Prostate gland (tissue), 2 donors: ENCODE results near the gene CD58. TPM values are rescaled to one million over a fixed set of nuclear protein-coding genes. Genes with fewer than 3 reads are reported as not detected.
"Not testable (repeated sequence)": the region's sequence is repeated elsewhere in the genome, so short reads cannot be mapped to it uniquely, and the experiment has no call there.

ENCODE experiments used
- DNase-seq: peaks from one replicate; pipeline ENCODE4 v3.0.0-alpha.2; 2019; ENCODE audit warnings: low spot score
- H3K27ac ChIP-seq, 2 donors: fragments of 200-600 bp; sonication (generic); 2 replicates each; pipeline ENCODE4 v1.5.1; 2017 to 2019
- H3K27me3 ChIP-seq: fragments of 200-600 bp; sonication (generic); replicated peaks from 2 replicates; pipeline ENCODE4 v1.5.1; 2019; ENCODE audit not compliant: insufficient read depth
- H3K36me3 ChIP-seq, 2 donors: fragments of 200-600 bp; sonication (generic); 1 replicate in 1 of 2; 2 replicates in 1 of 2; pipeline versions ENCODE4 v1.5.1 to v1.8.1; 2017 to 2019
- H3K4me1 ChIP-seq: fragments of 200-600 bp; sonication (generic); replicated peaks from 2 replicates; pipeline ENCODE4 v1.5.1; 2019
- H3K4me3 ChIP-seq, 2 donors: fragments of 200-600 bp; sonication (generic); 2 replicates each; pipeline ENCODE4 v1.5.1; 2017 to 2019
- H3K9me3 ChIP-seq: fragments of 200-600 bp; sonication (generic); 2 replicates; pipeline ENCODE4 v1.5.1; 2017
- POLR2A ChIP-seq: fragments of 450-650 bp; IDR thresholded peaks from one replicate; pipeline ENCODE4 v1.6.1; 2016; ENCODE audit warnings: antibody characterized with exemption, mild to moderate bottlenecking
- POLR2AphosphoS5 ChIP-seq: sonication (generic); formaldehyde crosslinking; IDR thresholded peaks from one replicate; pipeline ENCODE4 v1.6.1; 2017; ENCODE audit warnings: antibody characterized with exemption
- WGBS: methylation state at CpG from one replicate; pipeline ENCODE4 v1.1.5; 2018; 5-methylcytosine and 5-hydroxymethylcytosine counted together
- intact Hi-C: fragments of 100-400 bp; cut with DNase I; formaldehyde crosslinking; loops from one replicate; pipeline ENCODE4 v1.14.2; 2022
- total RNA-seq, 2 donors: library from RNA; depleted of rRNA; stranded (reverse); fragments of >200 nt; gene quantifications; one replicate each; pipeline ENCODE4 v1.1.0, GENCODE V29; 2016
- TF ChIP-seq, protein P1 (sequence below), 4 experiments: fragments of 200-600 bp in 2 of 4; fragments of 450-650 bp in 2 of 4; sonication (generic) in 2 of 4; IDR thresholded peaks; 1 replicate in 3 of 4; 2 replicates in 1 of 4; pipeline ENCODE4 v1.5.1; 2016 to 2019; ENCODE audit warnings: antibody characterized with exemption in 4 of 4, mild to moderate bottlenecking in 2 of 4, moderate library complexity in 2 of 4

The CD58 gene
- 10 to 100 TPM; 10.4 to 13.7 TPM for total RNA-seq

- no peaks in the 10 kb centered on the region for H3K27me3 ChIP-seq
- H3K9me3 ChIP-seq, result no peaks in the 10 kb centered on the region
- H3K4me1 ChIP-seq, result no peaks in the 10 kb centered on the region
- peak within 1 kb of the TSS; percentile 94 to 97 for H3K27ac ChIP-seq
- TF ChIP-seq POLR2A (peak; percentile 82), POLR2AphosphoS5 (peak; percentile 23)
- TF ChIP-seq, protein P1, sequence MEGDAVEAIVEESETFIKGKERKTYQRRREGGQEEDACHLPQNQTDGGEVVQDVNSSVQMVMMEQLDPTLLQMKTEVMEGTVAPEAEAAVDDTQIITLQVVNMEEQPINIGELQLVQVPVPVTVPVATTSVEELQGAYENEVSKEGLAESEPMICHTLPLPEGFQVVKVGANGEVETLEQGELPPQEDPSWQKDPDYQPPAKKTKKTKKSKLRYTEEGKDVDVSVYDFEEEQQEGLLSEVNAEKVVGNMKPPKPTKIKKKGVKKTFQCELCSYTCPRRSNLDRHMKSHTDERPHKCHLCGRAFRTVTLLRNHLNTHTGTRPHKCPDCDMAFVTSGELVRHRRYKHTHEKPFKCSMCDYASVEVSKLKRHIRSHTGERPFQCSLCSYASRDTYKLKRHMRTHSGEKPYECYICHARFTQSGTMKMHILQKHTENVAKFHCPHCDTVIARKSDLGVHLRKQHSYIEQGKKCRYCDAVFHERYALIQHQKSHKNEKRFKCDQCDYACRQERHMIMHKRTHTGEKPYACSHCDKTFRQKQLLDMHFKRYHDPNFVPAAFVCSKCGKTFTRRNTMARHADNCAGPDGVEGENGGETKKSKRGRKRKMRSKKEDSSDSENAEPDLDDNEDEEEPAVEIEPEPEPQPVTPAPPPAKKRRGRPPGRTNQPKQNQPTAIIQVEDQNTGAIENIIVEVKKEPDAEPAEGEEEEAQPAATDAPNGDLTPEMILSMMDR (IDR thresholded peaks at IDR 0.05), result peak in 3 of 4 experiments; percentile 39 to 73 (median 70)
- intact Hi-C loops, result loop anchor here (5.0 kb wide), 1 partner anchor 97 kb away; the partner anchor contains the start of gene IGSF3
- H3K4me3 ChIP-seq, result peak within 1 kb of the TSS; percentile 63 to 97
- H3K36me3 ChIP-seq, result no peaks in the 10 kb centered on the region
- 1% methylated on average over 72 of the region's 90 CpGs for WGBS
- peak; percentile 85 for DNase-seq
Measured at GRCh38 chr1:116570358-116571214, at the start of gene CD58. CD58 (minus strand) TSS chr1:116571026; CDS start chr1:116570972, 54 bp downstream.

GRCh38 chr1:116620392-116620791 is 49.6 kb upstream of the CD58 start:
- 100% methylated on average over 3 of the region's 3 CpGs for WGBS
- intact Hi-C loops, DNase-seq: not testable (repeated sequence)

DNA sequence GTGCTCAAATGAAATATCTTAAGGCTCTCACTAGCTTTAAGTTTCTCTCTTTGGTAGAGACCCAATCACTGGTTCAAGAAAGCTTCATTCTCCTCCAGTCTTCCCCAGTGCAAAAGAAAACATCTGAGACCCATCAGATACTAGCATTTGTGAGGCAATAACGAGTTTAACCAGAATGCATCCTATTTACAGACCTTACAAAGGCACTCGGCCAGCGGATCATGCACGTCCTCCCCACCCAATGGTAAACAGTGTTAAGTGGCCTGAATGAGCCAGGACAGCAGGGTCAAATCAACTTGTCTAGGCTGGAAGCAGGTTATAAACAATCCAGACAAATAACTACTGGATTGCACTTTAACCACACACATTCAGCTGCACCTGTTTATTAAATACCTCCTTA is 48.3 kb upstream of the CD58 start:
- peak; percentile 62 for DNase-seq
- H3K27ac ChIP-seq, H3K4me1 ChIP-seq, H3K4me3 ChIP-seq, H3K27me3 ChIP-seq, intact Hi-C loops, H3K9me3 ChIP-seq, H3K36me3 ChIP-seq: not testable (repeated sequence)
- peak; percentile 64 for TF ChIP-seq POLR2AphosphoS5
- 18% methylated on average over 4 of the region's 4 CpGs for WGBS

More at GRCh38 chr1:116620392-116620791, 49.6 kb upstream of the CD58 start:
- H3K4me3 ChIP-seq, H3K4me1 ChIP-seq, H3K36me3 ChIP-seq, H3K27me3 ChIP-seq, H3K27ac ChIP-seq, H3K9me3 ChIP-seq: not testable (repeated sequence)

GRCh38 chr1:116617808-116618207 is 47.0 kb upstream of the CD58 start:
- H3K4me1 ChIP-seq, H3K27me3 ChIP-seq, H3K9me3 ChIP-seq, DNase-seq, H3K36me3 ChIP-seq, H3K27ac ChIP-seq, H3K4me3 ChIP-seq, intact Hi-C loops: not testable (repeated sequence)
- 77% methylated on average over 5 of the region's 5 CpGs for WGBS

GRCh38 chr1:116613825-116614224 is 43.0 kb upstream of the CD58 start:
- H3K4me3 ChIP-seq, H3K9me3 ChIP-seq, H3K27ac ChIP-seq, H3K36me3 ChIP-seq, H3K27me3 ChIP-seq, intact Hi-C loops, DNase-seq, H3K4me1 ChIP-seq: not testable (repeated sequence)
- 83% methylated on average over 10 of the region's 13 CpGs for WGBS

DNA sequence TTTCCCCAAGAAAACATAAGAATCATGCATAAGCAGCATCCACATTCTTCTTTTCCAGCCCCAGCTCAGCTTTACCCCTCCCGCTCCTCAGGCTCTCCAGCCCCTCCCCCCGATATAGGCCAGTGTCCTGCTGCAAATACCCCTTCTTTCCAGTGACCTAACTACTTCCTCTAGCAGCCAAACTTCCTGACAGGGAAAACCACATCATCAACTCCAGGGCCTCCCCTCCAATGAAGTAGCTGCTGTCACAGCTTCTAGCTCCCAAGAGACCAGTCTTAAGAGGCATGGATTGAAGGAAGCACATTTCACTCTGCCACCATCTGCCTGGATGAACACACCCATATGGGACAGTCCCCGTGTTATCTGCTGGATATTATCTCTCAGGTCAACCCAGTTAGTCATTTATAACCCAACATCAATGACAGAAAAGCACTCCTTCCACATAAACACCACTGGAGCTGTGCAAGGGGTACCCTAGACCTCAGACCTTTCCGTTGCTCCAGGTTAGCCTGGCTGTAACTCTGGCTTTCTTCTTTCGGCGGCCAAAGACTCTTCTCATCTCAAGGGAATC is 39.1 kb upstream of the CD58 start:
- H3K27me3 ChIP-seq, intact Hi-C loops, H3K9me3 ChIP-seq, H3K4me3 ChIP-seq, H3K36me3 ChIP-seq, H3K27ac ChIP-seq, H3K4me1 ChIP-seq, DNase-seq: not testable (repeated sequence)
- WGBS, result 92% methylated on average over 6 of the region's 6 CpGs

GRCh38 chr1:116608841-116609240 is 38.0 kb upstream of the CD58 start:
- WGBS, result 91% methylated on average over 2 of the region's 2 CpGs
- H3K27me3 ChIP-seq, H3K4me3 ChIP-seq, intact Hi-C loops, DNase-seq, H3K36me3 ChIP-seq, H3K4me1 ChIP-seq, H3K9me3 ChIP-seq, H3K27ac ChIP-seq: not testable (repeated sequence)

DNA sequence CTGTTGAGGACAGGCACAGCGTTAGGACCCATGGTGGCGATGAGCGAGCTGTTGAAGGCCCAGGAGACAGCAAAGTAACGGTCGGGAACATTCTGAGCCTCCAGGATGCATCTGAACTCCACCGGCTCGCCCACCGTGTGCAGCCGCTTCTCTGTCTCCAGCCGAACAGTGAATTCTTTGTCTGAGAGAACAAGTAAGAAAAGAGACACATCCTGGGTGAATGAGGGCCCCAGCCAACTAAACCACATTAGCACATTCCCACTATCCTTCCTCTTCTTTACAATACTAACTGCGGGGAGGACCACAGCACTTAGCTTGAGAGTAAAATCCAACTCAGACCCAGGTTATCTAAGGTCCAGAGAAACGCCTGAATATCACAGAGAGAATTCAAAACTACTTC is 37.3 kb upstream of the CD58 start:
- H3K27me3 ChIP-seq, intact Hi-C loops, H3K4me1 ChIP-seq, H3K9me3 ChIP-seq, DNase-seq, H3K36me3 ChIP-seq, H3K4me3 ChIP-seq, H3K27ac ChIP-seq: not testable (repeated sequence)
- 74% methylated on average over 12 of the region's 12 CpGs for WGBS

- H3K9me3 ChIP-seq, intact Hi-C loops, H3K27ac ChIP-seq, H3K4me3 ChIP-seq, DNase-seq, H3K27me3 ChIP-seq, H3K36me3 ChIP-seq, H3K4me1 ChIP-seq: not testable (repeated sequence)
- WGBS, result 92% methylated on average over 1 of the region's 1 CpG
Measured at GRCh38 chr1:116607463-116607862, 36.6 kb upstream of the CD58 start.
